MCF 10A (cell line): ENCODE data around the gene RBM20. TPM values are rescaled to one million over a fixed set of nuclear protein-coding genes. Genes with fewer than 3 reads are reported as not detected.

Experiments used
- BruUV-seq: library from RNA; stranded (reverse); fragments of 400-500 nt; replicated peaks from 2 replicates; lab custom pipeline; 2021; lab: Mats Ljungman, UMichigan
- CTCF ChIA-PET: fragments of 300-600 bp; sonication (Branson Sonifier 250); formaldehyde crosslinking; extraction: SDS; loops from one replicate; lab custom pipeline; 2021; ENCODE audit warnings: antibody characterized with exemption, inconsistent platforms; lab: Yijun Ruan, JAX
- POLR2A ChIA-PET: fragments of 300-600, 350-650 bp; sonication (Branson Sonifier 250); formaldehyde crosslinking; extraction: SDS; loops from one replicate; lab custom pipeline; 2020; ENCODE audit warnings: antibody characterized with exemption, inconsistent platforms; lab: Yijun Ruan, JAX
- DNase-seq: peaks from one replicate; pipeline ENCODE4 v3.0.0-alpha.2; 2018; ENCODE audit not compliant: unreplicated experiment
- H3K27ac Mint-ChIP-seq: one replicate; pipeline ENCODE4 v1.8.0; 2022; ENCODE audit warnings: mild to moderate bottlenecking, low read depth, mixed read lengths; ENCODE audit not compliant: unreplicated experiment
- H3K27me3 Mint-ChIP-seq: one replicate; pipeline ENCODE4 v1.8.0; 2022; ENCODE audit warnings: mixed read lengths; ENCODE audit not compliant: insufficient read depth, unreplicated experiment
- H3K36me3 Mint-ChIP-seq: one replicate; pipeline ENCODE4 v1.8.0; 2022; ENCODE audit warnings: mild to moderate bottlenecking, moderate library complexity, mixed read lengths; ENCODE audit not compliant: insufficient read depth, unreplicated experiment
- H3K4me1 Mint-ChIP-seq: one replicate; pipeline ENCODE4 v1.8.0; 2022; ENCODE audit warnings: mixed read lengths; ENCODE audit not compliant: insufficient read depth, unreplicated experiment
- H3K4me3 Mint-ChIP-seq: one replicate; pipeline ENCODE4 v1.8.0; 2022; ENCODE audit warnings: mild to moderate bottlenecking, moderate library complexity, mixed read lengths; ENCODE audit not compliant: unreplicated experiment
- H3K9me3 Mint-ChIP-seq: one replicate; pipeline ENCODE4 v1.8.0; 2022; ENCODE audit warnings: mixed read lengths; ENCODE audit not compliant: unreplicated experiment
- CTCF ChIP-seq: fragments of 200-600 bp; IDR thresholded peaks from one replicate; pipeline ENCODE4 v1.8.0; 2022; ENCODE audit warnings: antibody characterized with exemption, mild to moderate bottlenecking; ENCODE audit not compliant: unreplicated experiment
- intact Hi-C: fragments of 100-400 bp; cut with micrococcal nuclease; formaldehyde crosslinking; loops from 2 replicates; pipeline ENCODE4 v1.14.1; 2022
- total RNA-seq: library from RNA; stranded (reverse); gene quantifications from 2 replicates; pipeline ENCODE4 v1.2.3, GENCODE V29; 2022

The RBM20 gene
- total RNA-seq, 1 experiment from 2014 or later = not detected

DNA sequence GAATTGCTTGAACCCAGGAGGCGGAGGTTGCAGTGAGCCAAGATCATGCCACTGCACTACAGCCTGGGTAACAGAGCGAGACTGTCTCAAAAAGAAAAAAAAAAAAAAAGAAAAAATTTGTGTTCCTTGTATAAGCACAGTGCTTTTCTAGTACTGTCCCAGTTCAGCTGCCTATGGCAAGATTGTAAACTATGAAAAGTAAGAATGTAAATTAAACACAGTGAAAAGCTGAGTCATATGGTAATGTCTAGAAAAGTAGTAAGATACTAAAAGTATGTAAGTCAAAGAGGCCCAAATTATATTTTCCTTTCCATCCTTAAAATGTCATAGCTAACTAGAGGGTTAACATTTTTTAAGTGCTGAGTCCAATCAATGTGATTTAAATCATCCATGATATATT, 42.8 kb downstream of the RBM20 start:
- CTCF ChIA-PET = interaction anchor here (0.7 to 2.8 kb wide), 4 partner anchors 9 to 157 kb away, joined by 3 to 18 read pairs (median 4); no protein-coding TSS in a partner anchor
- Mint-ChIP-seq H3K27me3 (peaks cover 10% of the 10 kb centered on the region), H3K27ac (no peak overlapping the region), H3K9me3 (peaks cover 6% of the 10 kb centered on the region), H3K4me1 (no peaks in the 10 kb centered on the region), H3K4me3 (no peak overlapping the region), H3K36me3 (no peaks in the 10 kb centered on the region)
- no peak for TF ChIP-seq CTCF
- POLR2A ChIA-PET = interaction anchor here (0.6 kb wide), 1 partner anchor 351 kb away, joined by 4 read pairs; no protein-coding TSS in a partner anchor
- no peak for DNase-seq
- no TSS peak for BruUV-seq
- intact Hi-C loops = no loop called here

DNA sequence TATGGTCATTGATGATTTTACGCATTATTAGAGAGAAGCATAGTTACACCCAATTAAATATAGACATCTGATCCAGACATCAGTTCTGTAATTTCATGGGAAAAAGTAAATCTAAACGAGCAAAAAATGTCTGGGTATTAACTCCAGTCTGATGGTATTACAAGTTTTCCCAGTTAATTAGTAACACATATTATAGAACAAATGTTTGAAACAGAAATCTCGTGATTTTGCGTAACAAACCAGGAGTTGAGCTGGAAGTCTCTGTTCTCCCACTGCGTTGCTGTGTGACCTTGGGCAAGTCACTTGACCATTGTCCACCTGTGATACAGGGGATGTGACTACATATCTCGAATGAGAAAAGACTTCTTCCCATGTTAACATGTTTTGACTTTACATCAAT, 43.3 kb downstream of the RBM20 start:
- TF ChIP-seq CTCF = no peak
- BruUV-seq = no TSS peak
- peaks cover 10% of the 10 kb centered on the region for H3K27me3 Mint-ChIP-seq
- ChIA-PET POLR2A (interaction anchor here (0.6 kb wide), 1 partner anchor 350 kb away, joined by 4 read pairs; no protein-coding TSS in a partner anchor), CTCF (interaction anchor here (0.7 to 2.8 kb wide), 3 partner anchors 9 to 172 kb away, joined by 3 to 18 read pairs (median 3); no protein-coding TSS in a partner anchor)
- intact Hi-C loops = no loop called here
- H3K36me3 Mint-ChIP-seq = no peaks in the 10 kb centered on the region
- peaks cover 8% of the 10 kb centered on the region for H3K9me3 Mint-ChIP-seq
- H3K4me3 Mint-ChIP-seq = no peak overlapping the region
- H3K4me1 Mint-ChIP-seq = no peaks in the 10 kb centered on the region
- no peak for DNase-seq
- H3K27ac Mint-ChIP-seq = no peak overlapping the region

- no peak for TF ChIP-seq CTCF
- ChIA-PET CTCF (no interaction called here), POLR2A (no interaction called here)
- DNase-seq = no peak
- H3K9me3 Mint-ChIP-seq = peaks cover 13% of the 10 kb centered on the region
- H3K4me1 Mint-ChIP-seq = no peaks in the 10 kb centered on the region
- H3K27me3 Mint-ChIP-seq = peaks cover 10% of the 10 kb centered on the region
- intact Hi-C loops = no loop called here
- H3K36me3 Mint-ChIP-seq = no peaks in the 10 kb centered on the region
- no TSS peak for BruUV-seq
- H3K27ac Mint-ChIP-seq = no peak overlapping the region
- H3K4me3 Mint-ChIP-seq = no peak overlapping the region
Observed at GRCh38 chr10:110691139-110691538, 47.0 kb downstream of the RBM20 start.

DNA sequence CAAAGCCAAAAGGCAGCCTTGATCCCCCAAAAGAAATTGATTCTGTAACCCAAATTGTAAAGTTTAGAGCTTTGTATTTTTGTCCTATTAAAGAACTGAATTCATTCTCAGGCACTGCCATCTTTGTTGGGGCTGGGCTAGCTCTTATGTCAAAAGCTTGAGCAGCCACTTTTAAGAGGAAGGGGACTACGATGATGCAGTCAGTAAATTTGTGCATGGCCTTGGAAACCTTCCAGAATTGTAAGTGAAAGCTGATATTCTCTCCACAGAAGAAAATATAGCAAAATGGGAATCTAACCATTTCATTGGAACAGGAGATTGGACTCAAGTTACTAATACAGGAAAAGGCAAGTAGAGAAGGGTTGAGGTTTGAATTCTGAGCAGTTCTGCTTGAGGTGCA, 50.1 kb downstream of the RBM20 start:
- Mint-ChIP-seq H3K27ac (no peak overlapping the region), H3K4me3 (no peak overlapping the region), H3K36me3 (no peaks in the 10 kb centered on the region), H3K9me3 (peaks cover 13% of the 10 kb centered on the region), H3K4me1 (no peaks in the 10 kb centered on the region), H3K27me3 (peaks cover 10% of the 10 kb centered on the region)
- no TSS peak for BruUV-seq
- ChIA-PET POLR2A (interaction anchor here (0.6 kb wide), 1 partner anchor 338 kb away, joined by 3 read pairs; no protein-coding TSS in a partner anchor), CTCF (interaction anchor here (1.1 to 1.2 kb wide), 2 partner anchors 14 to 22 kb away, joined by 3 read pairs; no protein-coding TSS in a partner anchor)
- TF ChIP-seq CTCF = no peak
- intact Hi-C loops = no loop called here
- no peak for DNase-seq
